Neural cell (in vitro differentiated cells): ENCODE results near the gene SWT1. TPM values are rescaled to one million over a fixed set of nuclear protein-coding genes. Genes with fewer than 3 reads are reported as not detected.

ENCODE experiments used
- H2AFZ ChIP-seq: fragments of 200-600, 300-800 bp; sonication (generic), shearing (Covaris generic); 2 replicates; pipeline ENCODE4 v1.6.0; 2014; ENCODE audit warnings: low read depth, mild to moderate bottlenecking, antibody characterized with exemption, low read length, moderate library complexity
- H3F3A ChIP-seq: fragments of 200-600 bp; shearing (Covaris generic); 2 replicates; pipeline ENCODE4 v1.6.1; 2016; ENCODE audit warnings: mild to moderate bottlenecking, moderate library complexity, mixed read lengths, antibody characterized with exemption, low read length; ENCODE audit not compliant: insufficient read depth, poor library complexity, severe bottlenecking
- H3K27ac ChIP-seq: fragments of 200-600, 300-800 bp; sonication (generic), shearing (Covaris generic); 2 replicates; pipeline ENCODE4 v1.5.1; 2014; ENCODE audit warnings: mild to moderate bottlenecking, low read length, moderate library complexity
- H3K27me3 ChIP-seq: fragments of 300-800, 200-600 bp; sonication (generic), shearing (Covaris generic); 2 replicates; pipeline ENCODE4 v1.6.0; 2014; ENCODE audit warnings: mild to moderate bottlenecking, low read depth, low read length, moderate library complexity; ENCODE audit not compliant: insufficient read depth
- H3K36me3 ChIP-seq: fragments of 300-800, 200-600 bp; sonication (generic), shearing (Covaris generic); 2 replicates; pipeline ENCODE4 v1.5.1; 2014; ENCODE audit warnings: mild to moderate bottlenecking, antibody characterized with exemption, low read length, moderate library complexity; ENCODE audit not compliant: insufficient read depth
- H3K4me2 ChIP-seq: fragments of 300-800, 200-600 bp; sonication (generic), shearing (Covaris generic); 2 replicates; pipeline ENCODE4 v1.6.0; 2014; ENCODE audit warnings: mild to moderate bottlenecking, low read length
- H3K4me3 ChIP-seq: fragments of 300-800, 200-600 bp; sonication (generic), shearing (Covaris generic); 2 replicates; pipeline ENCODE4 v1.5.1; 2014; ENCODE audit warnings: mild to moderate bottlenecking, low read length, moderate library complexity
- H3K79me2 ChIP-seq: fragments of 200-600 bp; shearing (Covaris generic); replicated peaks from 2 replicates; pipeline ENCODE4 v1.6.0; 2014; ENCODE audit warnings: mild to moderate bottlenecking, low read length, moderate library complexity; ENCODE audit not compliant: insufficient read depth
- H3K9ac ChIP-seq: fragments of 300-800, 200-600 bp; sonication (generic), shearing (Covaris generic); 2 replicates; pipeline ENCODE4 v1.6.1; 2016; ENCODE audit warnings: mild to moderate bottlenecking, low read length, mixed read lengths
- H3K9me2 ChIP-seq: fragments of 200-600 bp; shearing (Covaris generic); 2 replicates; pipeline ENCODE4 v1.6.1; 2016; ENCODE audit warnings: mild to moderate bottlenecking, low read length, mixed read lengths; ENCODE audit not compliant: insufficient read depth
- H3K9me3 ChIP-seq: fragments of 200-600, 300-800 bp; sonication (generic), shearing (Covaris generic); 2 replicates; pipeline ENCODE4 v1.6.1; 2016; ENCODE audit warnings: mild to moderate bottlenecking, mixed run types, low read length, moderate library complexity, mixed read lengths
- H4K20me1 ChIP-seq: fragments of 200-600 bp; shearing (Covaris generic); 2 replicates; pipeline ENCODE4 v1.6.1; 2016; ENCODE audit warnings: mild to moderate bottlenecking, mixed run types; ENCODE audit not compliant: insufficient read depth
- EP300 ChIP-seq: fragments of 450-650 bp; conservative IDR thresholded peaks from 2 replicates; pipeline ENCODE4 v1.6.1; 2014; ENCODE audit warnings: antibody characterized with exemption, mild to moderate bottlenecking, moderate library complexity; ENCODE audit not compliant: poor library complexity, severe bottlenecking
- EZH2 ChIP-seq: fragments of 200-600, 300-800 bp; shearing (Covaris generic), sonication (generic); IDR thresholded peaks from 2 replicates; pipeline ENCODE4 v1.6.1; 2014; ENCODE audit warnings: antibody characterized with exemption, low read length, borderline replicate concordance, mild to moderate bottlenecking; ENCODE audit not compliant: insufficient read depth, poor library complexity, severe bottlenecking
- MXI1 ChIP-seq: fragments of 450-650 bp; conservative IDR thresholded peaks from 2 replicates; pipeline ENCODE4 v1.6.1; 2014; ENCODE audit warnings: antibody characterized with exemption, mild to moderate bottlenecking; ENCODE audit not compliant: poor library complexity, severe bottlenecking
- POLR2AphosphoS5 ChIP-seq: IDR thresholded peaks from 2 replicates; pipeline ENCODE4 v1.6.1; 2012
- RAD21 ChIP-seq: fragments of 450-650 bp; conservative IDR thresholded peaks from 2 replicates; pipeline ENCODE4 v1.6.1; 2014; ENCODE audit warnings: antibody characterized with exemption, mild to moderate bottlenecking, moderate library complexity
- SMC3 ChIP-seq: fragments of 450-650 bp; conservative IDR thresholded peaks from 2 replicates; pipeline ENCODE4 v1.6.1; 2014; ENCODE audit warnings: antibody characterized with exemption, mild to moderate bottlenecking, moderate library complexity; ENCODE audit not compliant: poor library complexity
- TAF1 ChIP-seq: IDR thresholded peaks from 2 replicates; pipeline ENCODE4 v1.6.1; 2012; ENCODE audit warnings: low read depth
- polyA plus RNA-seq: library from polyadenylated mRNA; depleted of rRNA; stranded (reverse); fragments of >200 nt; gene quantifications from 2 replicates; pipeline ENCODE4 v1.2.3, GENCODE V29; 2014
- TF ChIP-seq, protein P1 (sequence below): fragments of 450-650 bp; IDR thresholded peaks from 2 replicates; pipeline ENCODE4 v1.5.1; 2014; ENCODE audit warnings: antibody characterized with exemption, mild to moderate bottlenecking, moderate library complexity; ENCODE audit not compliant: poor library complexity, severe bottlenecking
- TF ChIP-seq, protein P2 (sequence below): IDR thresholded peaks from 2 replicates; pipeline ENCODE4 v1.6.1; 2012; ENCODE audit warnings: borderline replicate concordance

SWT1 gene
- polyA plus RNA-seq, 1 donor from 2014 or later = 9.3 TPM

DNA sequence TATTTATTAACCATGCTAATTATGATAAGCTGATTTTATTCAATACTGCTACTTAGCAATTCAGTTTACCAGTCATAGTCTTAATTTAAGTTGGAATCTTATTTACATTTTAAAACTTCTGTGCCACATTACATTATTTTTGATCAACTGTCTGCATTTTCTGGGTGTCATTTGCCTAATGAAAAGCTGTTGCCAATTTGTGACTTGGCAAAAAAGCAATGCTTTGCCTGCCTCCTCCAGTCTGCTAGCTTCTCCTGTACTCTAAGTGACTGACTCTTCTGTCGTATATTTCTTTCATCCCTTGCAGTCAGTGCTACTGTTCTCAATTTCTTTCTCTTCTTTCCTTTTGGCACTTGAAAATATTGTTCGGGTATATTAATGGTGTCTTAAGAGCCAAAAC, 165.7 kb downstream of the SWT1 start:
- Histone ChIP-seq H3K36me3 (no peaks in the 10 kb centered on the region), H3K79me2 (no peaks in the 10 kb centered on the region), H3F3A (no peaks in the 10 kb centered on the region), H3K4me3 (no peak overlapping the region), H3K4me2 (no peak overlapping the region), H3K9me3 (no peaks in the 10 kb centered on the region), H3K27ac (no peak overlapping the region), H2AFZ (no peak overlapping the region), H3K27me3 (no peaks in the 10 kb centered on the region), H4K20me1 (no peaks in the 10 kb centered on the region), H3K9ac (no peak overlapping the region), H3K9me2 (no peaks in the 10 kb centered on the region)
- TF ChIP-seq, protein P1, sequence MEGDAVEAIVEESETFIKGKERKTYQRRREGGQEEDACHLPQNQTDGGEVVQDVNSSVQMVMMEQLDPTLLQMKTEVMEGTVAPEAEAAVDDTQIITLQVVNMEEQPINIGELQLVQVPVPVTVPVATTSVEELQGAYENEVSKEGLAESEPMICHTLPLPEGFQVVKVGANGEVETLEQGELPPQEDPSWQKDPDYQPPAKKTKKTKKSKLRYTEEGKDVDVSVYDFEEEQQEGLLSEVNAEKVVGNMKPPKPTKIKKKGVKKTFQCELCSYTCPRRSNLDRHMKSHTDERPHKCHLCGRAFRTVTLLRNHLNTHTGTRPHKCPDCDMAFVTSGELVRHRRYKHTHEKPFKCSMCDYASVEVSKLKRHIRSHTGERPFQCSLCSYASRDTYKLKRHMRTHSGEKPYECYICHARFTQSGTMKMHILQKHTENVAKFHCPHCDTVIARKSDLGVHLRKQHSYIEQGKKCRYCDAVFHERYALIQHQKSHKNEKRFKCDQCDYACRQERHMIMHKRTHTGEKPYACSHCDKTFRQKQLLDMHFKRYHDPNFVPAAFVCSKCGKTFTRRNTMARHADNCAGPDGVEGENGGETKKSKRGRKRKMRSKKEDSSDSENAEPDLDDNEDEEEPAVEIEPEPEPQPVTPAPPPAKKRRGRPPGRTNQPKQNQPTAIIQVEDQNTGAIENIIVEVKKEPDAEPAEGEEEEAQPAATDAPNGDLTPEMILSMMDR = no peak
- TF ChIP-seq SMC3 (no peak), EZH2 (no peak), EP300 (no peak), MXI1 (no peak), RAD21 (no peak), POLR2AphosphoS5 (no peak), TAF1 (no peak)
- TF ChIP-seq, protein P2, sequence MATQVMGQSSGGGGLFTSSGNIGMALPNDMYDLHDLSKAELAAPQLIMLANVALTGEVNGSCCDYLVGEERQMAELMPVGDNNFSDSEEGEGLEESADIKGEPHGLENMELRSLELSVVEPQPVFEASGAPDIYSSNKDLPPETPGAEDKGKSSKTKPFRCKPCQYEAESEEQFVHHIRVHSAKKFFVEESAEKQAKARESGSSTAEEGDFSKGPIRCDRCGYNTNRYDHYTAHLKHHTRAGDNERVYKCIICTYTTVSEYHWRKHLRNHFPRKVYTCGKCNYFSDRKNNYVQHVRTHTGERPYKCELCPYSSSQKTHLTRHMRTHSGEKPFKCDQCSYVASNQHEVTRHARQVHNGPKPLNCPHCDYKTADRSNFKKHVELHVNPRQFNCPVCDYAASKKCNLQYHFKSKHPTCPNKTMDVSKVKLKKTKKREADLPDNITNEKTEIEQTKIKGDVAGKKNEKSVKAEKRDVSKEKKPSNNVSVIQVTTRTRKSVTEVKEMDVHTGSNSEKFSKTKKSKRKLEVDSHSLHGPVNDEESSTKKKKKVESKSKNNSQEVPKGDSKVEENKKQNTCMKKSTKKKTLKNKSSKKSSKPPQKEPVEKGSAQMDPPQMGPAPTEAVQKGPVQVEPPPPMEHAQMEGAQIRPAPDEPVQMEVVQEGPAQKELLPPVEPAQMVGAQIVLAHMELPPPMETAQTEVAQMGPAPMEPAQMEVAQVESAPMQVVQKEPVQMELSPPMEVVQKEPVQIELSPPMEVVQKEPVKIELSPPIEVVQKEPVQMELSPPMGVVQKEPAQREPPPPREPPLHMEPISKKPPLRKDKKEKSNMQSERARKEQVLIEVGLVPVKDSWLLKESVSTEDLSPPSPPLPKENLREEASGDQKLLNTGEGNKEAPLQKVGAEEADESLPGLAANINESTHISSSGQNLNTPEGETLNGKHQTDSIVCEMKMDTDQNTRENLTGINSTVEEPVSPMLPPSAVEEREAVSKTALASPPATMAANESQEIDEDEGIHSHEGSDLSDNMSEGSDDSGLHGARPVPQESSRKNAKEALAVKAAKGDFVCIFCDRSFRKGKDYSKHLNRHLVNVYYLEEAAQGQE = no peak

DNA sequence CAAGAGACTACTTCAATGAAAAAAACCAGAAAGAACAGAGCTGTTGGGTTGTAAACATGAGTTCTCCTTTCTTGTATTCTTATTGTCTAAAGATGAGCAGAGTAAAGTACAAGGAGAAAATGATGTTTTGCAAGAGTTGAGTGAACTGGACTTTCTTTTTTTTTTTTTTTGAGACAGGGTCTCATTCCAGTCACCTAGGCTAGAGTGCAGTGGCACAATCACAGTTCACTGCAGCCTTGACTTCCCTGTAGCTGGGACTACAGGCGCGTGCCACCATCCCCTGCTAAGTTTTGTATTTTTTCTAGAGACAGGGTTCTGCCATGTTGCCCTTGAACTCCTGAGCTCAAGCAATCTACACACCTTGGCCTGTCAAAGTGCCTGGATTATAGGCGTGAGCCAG, 167.2 kb downstream of the SWT1 start:
- no peak overlapping the region for H3K9ac ChIP-seq

More for the DNA sequence above, 167.2 kb downstream of the SWT1 start:
- H3K4me3 ChIP-seq = no peak overlapping the region
- no peaks in the 10 kb centered on the region for H3K9me3 ChIP-seq
- H3K9me2 ChIP-seq = no peaks in the 10 kb centered on the region
- no peaks in the 10 kb centered on the region for H3K79me2 ChIP-seq
- H3K27ac ChIP-seq = no peak overlapping the region
- no peaks in the 10 kb centered on the region for H3K36me3 ChIP-seq
- no peak overlapping the region for H3K4me2 ChIP-seq
- no peaks in the 10 kb centered on the region for H4K20me1 ChIP-seq
- TF ChIP-seq RAD21 (no peak), MXI1 (no peak), TAF1 (no peak), SMC3 (no peak), EZH2 (no peak)
- TF ChIP-seq, protein P2 = no peak
- TF ChIP-seq, protein P1 = no peak
- no peaks in the 10 kb centered on the region for H3F3A ChIP-seq
- H2AFZ ChIP-seq = no peak overlapping the region
- H3K27me3 ChIP-seq = no peaks in the 10 kb centered on the region
